OCI-LY7 (cell line): ENCODE measurements around the gene CIB4.

ENCODE experiments used
- CTCF ChIP-seq: fragments of 200-600 bp; sonication (generic); conservative IDR thresholded peaks from 2 replicates; pipeline ENCODE4 v1.5.1; 2014; ENCODE audit warnings: mild to moderate bottlenecking, antibody characterized with exemption, low read length, moderate library complexity, mixed read lengths
- EZH2phosphoT487 ChIP-seq: fragments of 200-600 bp; sonication (generic); IDR thresholded peaks from 2 replicates; pipeline ENCODE4 v1.6.1; 2018; ENCODE audit warnings: low read depth, borderline replicate concordance, mild to moderate bottlenecking, mixed run types, antibody characterized with exemption, low read length, moderate library complexity, mixed read lengths

GRCh38 chr2:26561376-26561775, 79.8 kb downstream of the CIB4 start:
- TF ChIP-seq CTCF (no peak), EZH2phosphoT487 (no peak)
